ENCODE results near the gene C11orf16.
"Not testable (repeated sequence)": the region's sequence is repeated elsewhere in the genome, so short reads cannot be mapped to it uniquely, and the experiment has no call there.

The C11orf16 gene

DNA sequence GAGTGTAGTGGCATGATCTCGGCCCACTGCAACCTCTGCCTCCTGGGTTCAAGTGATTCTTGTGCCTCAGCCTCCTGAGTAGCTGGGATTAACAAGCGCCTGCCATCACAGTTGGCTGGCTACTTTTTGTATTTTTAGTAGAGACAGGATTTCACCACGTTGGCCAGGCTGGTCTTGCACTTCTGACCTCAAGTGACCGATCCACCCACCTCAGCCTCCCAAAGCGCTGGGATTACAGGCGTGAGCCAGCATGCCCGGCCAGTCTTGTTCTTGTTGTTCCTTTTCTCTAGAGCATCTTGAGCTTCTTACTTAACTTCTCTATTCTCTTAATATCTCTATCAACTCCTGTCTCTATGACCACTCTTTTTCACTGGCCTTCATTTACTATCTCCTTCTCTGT, 51.2 kb downstream of the C11orf16 start:
- DNase-seq, result not testable (repeated sequence)

DNA sequence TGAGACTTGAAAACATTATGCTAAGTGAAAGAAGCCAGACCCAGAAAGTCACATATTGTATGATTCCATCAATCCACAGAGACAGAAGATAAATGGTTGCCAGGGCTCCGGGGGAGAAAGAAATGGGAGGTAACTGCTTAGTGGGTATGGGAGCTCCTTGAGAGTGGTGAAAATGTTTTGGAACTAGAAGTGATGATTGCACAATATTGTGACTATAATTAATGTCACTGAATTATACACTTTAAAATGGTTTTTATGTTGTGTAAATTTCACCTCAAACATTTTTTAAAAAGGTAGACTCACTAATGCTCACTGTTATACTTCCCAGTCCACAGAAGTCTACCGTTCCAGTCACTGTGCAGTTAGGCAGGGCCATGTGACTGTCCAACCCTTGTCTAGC, 54.0 kb downstream of the C11orf16 start:
- DNase-seq, result no peak

DNA sequence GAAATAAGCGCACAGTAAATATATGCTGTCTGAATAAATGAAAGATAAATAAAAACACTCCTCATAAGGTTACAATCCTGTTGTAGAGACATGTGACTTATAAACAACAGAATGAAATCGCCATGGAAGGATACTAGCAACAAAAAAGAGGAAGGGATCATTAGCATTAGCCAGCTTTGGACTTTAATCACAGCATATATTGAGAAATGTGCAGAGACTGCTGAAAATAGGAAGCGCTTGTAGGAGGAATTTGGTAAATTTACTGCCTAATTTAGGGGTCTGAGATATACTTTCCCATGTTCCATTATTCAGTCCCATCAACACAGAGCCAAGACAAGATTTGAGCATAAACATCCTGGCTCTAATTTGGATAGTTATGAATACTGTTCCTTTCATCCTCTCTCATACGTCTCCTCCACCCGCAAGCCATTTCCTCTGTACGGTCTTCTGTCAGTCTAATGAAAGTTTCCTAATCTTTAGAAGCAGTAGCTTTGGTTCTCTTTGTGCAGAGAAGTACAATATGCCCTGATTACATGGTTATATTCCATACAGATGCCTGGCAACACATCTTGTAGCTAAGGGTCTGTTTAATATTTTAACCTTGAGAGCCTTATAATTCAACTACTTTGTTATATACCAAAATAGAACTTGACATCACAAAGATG, 58.9 kb downstream of the C11orf16 start:
- DNase-seq, result peak; percentile 7

DNA sequence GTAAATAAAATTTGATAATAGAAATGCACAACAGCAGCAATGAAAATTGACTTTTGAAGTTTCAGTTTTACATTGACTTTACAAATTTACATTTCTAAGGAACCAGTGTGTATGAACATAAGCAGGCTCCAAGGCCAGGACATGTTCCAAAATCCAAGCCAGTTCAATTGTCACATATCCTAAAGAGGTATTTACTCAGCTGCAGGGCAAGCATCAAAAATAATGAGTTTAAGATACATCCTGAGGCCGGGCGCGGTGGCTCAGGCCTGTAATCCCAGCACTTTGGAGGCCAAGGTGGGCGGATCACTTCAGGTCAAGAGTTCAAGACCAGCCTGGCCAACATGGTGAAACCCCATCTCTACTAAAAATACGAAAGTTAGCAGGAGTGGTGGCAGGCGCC, 60.8 kb downstream of the C11orf16 start:
- no peak for DNase-seq

DNA sequence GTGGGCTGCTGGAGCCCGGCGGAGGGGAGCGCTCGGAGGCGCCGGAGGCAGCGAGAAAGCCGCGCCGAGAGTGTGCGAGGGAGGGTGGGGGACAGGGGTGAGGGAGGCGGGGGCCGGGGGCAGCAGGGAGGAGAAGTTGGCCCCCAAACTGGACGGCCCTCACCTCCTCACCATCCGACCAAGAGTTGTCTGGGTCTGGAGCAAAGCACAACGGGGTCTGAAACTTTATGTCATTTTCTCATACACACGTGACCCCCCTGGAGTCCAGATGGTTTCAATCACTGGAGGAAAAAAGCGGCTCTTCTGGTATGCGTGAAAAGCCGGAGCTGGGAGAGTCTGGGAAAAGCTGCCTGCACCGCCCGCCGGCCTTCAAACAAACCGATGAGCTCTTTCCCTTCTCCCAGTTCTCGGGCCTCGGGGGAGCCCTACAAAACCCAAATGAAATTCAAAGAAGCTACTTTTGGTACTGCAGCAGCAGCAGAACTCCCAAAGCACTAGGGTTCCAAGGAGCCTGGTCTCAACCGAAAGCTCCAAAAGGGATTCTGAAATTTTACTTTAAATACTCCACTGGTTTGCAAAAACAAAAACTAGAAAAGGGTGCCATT, 61.5 kb downstream of the C11orf16 start:
- no peak for DNase-seq

DNA sequence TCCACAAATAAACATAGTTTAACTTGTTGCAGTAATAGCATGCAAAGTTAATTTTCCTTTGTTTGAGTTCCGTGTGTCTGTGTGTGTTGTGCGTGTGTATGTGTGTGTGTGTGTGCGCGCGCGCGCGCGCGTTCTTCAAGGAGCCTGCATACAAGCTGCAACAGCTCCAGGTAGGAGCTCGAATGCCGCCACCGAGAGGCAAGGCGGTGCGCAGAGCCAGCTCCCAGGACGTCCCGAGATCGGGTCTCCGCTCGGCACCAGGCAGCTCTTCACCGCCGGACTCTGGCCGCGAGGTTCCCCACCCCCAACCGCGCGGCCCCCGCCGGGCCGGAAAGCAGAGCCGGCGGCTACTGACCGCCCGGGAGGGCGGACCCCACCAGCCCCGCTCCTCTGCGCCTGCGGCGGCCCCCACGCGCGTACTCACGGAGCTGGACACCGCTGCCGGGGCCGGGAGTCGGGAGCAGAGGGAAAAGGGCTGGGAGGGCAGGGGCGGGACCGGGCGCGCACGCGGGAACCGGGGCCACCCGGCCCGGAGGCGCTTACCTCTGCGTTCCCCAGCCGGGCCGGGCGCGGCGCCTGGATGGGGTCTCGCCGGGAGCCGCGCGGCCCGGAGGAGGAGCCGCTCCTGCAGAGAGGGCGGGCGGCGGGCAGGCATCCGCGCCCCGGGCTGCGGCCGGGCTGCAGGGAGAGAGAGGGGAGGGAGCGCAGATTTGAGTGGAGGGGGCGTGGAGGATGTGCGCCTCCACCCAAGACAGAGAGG, 62.2 kb downstream of the C11orf16 start:
- DNase-seq, result peak; percentile 38
